Ectodermal cell (in vitro differentiated cells): ENCODE results near the gene SERP2.

Source experiments
- H3K27ac ChIP-seq: 2 replicates; pipeline ENCODE4 v1.7.0; 2013; ENCODE audit warnings: mild to moderate bottlenecking, low read depth, low read length; ENCODE audit not compliant: insufficient read depth, poor library complexity, severe bottlenecking
- H3K27me3 ChIP-seq: 2 replicates; pipeline ENCODE4 v1.7.0; 2013; ENCODE audit warnings: mild to moderate bottlenecking, low read length; ENCODE audit not compliant: insufficient read depth, control insufficient read depth, poor library complexity, severe bottlenecking
- H3K36me3 ChIP-seq: one replicate; pipeline ENCODE4 v1.7.0; 2013; ENCODE audit warnings: low read length; ENCODE audit not compliant: control insufficient read depth, insufficient read depth
- H3K4me1 ChIP-seq: one replicate; pipeline ENCODE4 v1.7.0; 2013; ENCODE audit warnings: low read length; ENCODE audit not compliant: control insufficient read depth, insufficient read depth
- H3K4me3 ChIP-seq: 2 replicates; pipeline ENCODE4 v1.7.0; 2013; ENCODE audit warnings: low read depth, low read length, control low read depth; ENCODE audit not compliant: insufficient read depth
- H3K9me3 ChIP-seq: 2 replicates; pipeline ENCODE4 v1.7.0; 2013; ENCODE audit warnings: mild to moderate bottlenecking, low read length, moderate library complexity; ENCODE audit not compliant: control insufficient read depth
- WGBS, 2 experiments: methylation state at CpG; one replicate each; pipeline ENCODE4 v1.1.7; 2013; ENCODE audit warnings: missing lambda C conversion rate in 2 of 2; 5-methylcytosine and 5-hydroxymethylcytosine counted together

SERP2 gene

DNA sequence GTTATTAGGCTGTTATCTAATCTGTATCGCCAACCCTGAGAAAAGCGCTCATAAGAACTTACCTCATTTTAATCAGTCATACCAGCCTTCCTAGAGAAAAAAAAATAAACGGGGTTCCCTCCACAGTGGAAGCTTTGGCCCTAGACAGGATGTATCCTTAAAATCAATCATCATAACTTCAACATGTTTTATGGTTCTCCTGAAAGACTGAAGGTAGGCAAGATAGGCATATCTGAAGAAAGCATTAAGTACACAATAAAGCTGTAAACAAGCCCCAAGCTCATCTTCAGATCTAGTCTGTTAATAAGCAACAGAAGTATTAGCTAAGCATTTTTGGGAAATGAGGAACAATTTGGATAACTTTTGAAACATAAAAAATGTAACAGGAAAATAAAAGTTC is 18.7 kb upstream of the SERP2 start:
- Histone ChIP-seq H3K27me3 (no peaks in the 10 kb centered on the region), H3K4me1 (no peaks in the 10 kb centered on the region), H3K36me3 (no peaks in the 10 kb centered on the region), H3K4me3 (no peak overlapping the region), H3K27ac (no peak overlapping the region), H3K9me3 (no peaks in the 10 kb centered on the region)
- 89 to 90% methylated on average over 3 of the region's 3 CpGs for WGBS, 2 experiments

- Histone ChIP-seq H3K27ac (no peak overlapping the region), H3K9me3 (no peaks in the 10 kb centered on the region), H3K4me1 (no peaks in the 10 kb centered on the region), H3K27me3 (no peaks in the 10 kb centered on the region), H3K4me3 (no peak overlapping the region), H3K36me3 (no peaks in the 10 kb centered on the region)
- 91 to 96% methylated on average over 2 to 3 of the region's 3 CpGs for WGBS, 2 experiments
These were observed 18.0 kb upstream of the SERP2 start for GRCh38 chr13:44355621-44356020.

DNA sequence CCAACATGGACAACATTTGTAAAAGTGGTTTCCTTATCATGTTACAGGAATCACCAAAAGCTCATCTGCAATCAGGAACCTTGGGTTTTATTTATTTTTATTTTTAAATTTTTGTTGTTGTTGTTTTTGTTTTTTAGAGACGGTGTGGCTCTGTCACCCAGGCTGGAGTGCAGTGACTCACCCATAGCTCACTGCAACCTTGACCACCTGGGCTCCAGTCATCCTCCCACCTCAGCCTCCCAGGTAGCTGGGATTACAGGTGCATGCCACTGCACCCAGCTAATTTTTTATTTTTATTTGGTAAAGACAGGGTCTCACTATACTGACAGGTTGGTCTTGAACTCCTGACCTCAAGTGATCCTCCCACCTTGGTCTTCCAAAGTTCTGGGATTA is 13.6 kb upstream of the SERP2 start:
- Histone ChIP-seq H3K36me3 (no peaks in the 10 kb centered on the region), H3K27me3 (no peaks in the 10 kb centered on the region), H3K4me3 (no peak overlapping the region), H3K9me3 (no peaks in the 10 kb centered on the region), H3K4me1 (peaks cover 13% of the 10 kb centered on the region), H3K27ac (no peak overlapping the region)
- WGBS, 2 experiments, result 91 to 93% methylated on average over 1 of the region's 1 CpG

DNA sequence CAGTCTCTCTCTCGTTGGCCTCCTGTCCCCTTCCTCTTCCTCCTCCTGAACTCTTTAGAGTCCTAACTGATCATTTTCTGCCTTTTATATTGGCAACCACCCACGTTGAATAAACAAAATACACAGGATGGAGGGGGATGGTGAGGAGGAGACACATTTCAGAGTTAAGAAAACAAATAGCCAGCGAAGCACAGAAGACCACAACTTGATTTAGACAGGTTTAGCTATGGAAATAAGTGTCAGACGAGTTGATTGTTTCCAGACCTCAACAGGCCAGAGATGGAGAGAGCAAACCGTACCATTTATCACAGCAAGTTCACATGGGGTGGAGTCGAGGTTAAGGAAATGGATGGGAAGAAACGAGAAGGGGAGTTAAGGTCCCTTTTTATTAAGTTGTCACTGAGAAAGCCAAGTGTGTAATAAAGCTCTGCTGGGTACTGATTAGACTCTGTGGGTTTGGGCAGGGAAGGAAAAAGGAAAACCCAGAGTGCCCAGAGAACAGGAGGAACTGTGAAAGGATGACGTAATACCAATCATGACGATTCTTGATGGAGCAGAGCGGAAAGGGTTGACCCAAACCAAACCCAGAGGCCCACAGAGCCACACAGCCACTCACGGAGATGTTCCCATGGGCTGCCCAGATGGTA is 11.1 kb upstream of the SERP2 start:
- Histone ChIP-seq H3K4me3 (no peak overlapping the region), H3K27me3 (no peaks in the 10 kb centered on the region), H3K9me3 (no peaks in the 10 kb centered on the region), H3K27ac (no peak overlapping the region), H3K36me3 (no peaks in the 10 kb centered on the region), H3K4me1 (peaks cover 16% of the 10 kb centered on the region)
- whole genome bisulfite sequencing, 2 experiments, result 95 to 98% methylated on average over 11 of the region's 11 CpGs

- H3K27me3 ChIP-seq, result no peaks in the 10 kb centered on the region
- H3K4me1 ChIP-seq, result peaks cover 16% of the 10 kb centered on the region
- peak overlapping the region; percentile 32 for H3K27ac ChIP-seq
- no peak overlapping the region for H3K4me3 ChIP-seq
- 89 to 91% methylated on average over 7 to 10 of the region's 11 CpGs for WGBS, 2 experiments
- no peaks in the 10 kb centered on the region for H3K9me3 ChIP-seq
- H3K36me3 ChIP-seq, result no peaks in the 10 kb centered on the region
These were observed 9.8 kb upstream of the SERP2 start for GRCh38 chr13:44363631-44364344.

DNA sequence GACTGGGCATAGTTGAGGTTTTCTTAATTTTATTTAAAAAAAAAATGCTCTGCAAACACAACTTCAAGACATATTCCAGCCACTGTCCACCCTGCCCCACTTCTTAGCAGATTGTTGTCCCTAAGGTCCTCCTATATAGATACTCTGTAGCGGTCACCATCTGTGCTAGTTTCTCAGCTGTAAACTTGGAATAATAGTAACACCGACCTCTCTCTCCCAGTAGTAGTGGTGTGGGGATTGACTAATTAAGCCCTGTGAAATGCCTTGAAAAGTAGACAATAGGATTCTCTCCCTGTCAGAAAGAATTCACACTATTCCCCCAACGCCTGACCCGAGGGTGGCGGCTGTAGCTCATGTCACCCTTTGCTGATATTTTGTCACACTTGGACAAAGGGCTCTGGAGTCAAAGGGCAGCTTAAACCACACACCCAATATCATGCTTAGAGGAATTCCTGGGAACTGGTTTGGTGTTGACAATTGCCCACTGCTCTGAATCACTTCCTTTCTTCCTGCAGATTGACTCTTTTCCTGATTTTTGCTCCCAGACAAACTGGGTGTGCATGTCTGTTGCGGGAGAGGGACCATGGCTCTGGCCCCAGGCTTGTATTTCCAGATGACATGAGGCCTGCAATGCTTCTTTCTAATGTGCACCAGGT is 9.2 kb upstream of the SERP2 start:
- Histone ChIP-seq H3K4me3 (no peak overlapping the region), H3K9me3 (no peaks in the 10 kb centered on the region), H3K27ac (peak overlapping the region; percentile 47), H3K36me3 (no peaks in the 10 kb centered on the region), H3K27me3 (no peaks in the 10 kb centered on the region), H3K4me1 (peaks cover 16% of the 10 kb centered on the region)
- WGBS, 2 experiments, result 50 to 52% methylated on average over 5 to 6 of the region's 6 CpGs

- no peak overlapping the region for H3K4me3 ChIP-seq
- peak overlapping the region; percentile 47 for H3K27ac ChIP-seq
- no peaks in the 10 kb centered on the region for H3K9me3 ChIP-seq
- H3K36me3 ChIP-seq, result no peaks in the 10 kb centered on the region
- WGBS, 2 experiments, result 92 to 99% methylated on average over 2 to 3 of the region's 3 CpGs
- no peaks in the 10 kb centered on the region for H3K27me3 ChIP-seq
- peaks cover 16% of the 10 kb centered on the region for H3K4me1 ChIP-seq
These were observed 8.6 kb upstream of the SERP2 start for GRCh38 chr13:44365008-44365407.

- H3K4me3 ChIP-seq, result no peak overlapping the region
- H3K9me3 ChIP-seq, result no peaks in the 10 kb centered on the region
- peaks cover 16% of the 10 kb centered on the region for H3K4me1 ChIP-seq
- H3K27me3 ChIP-seq, result no peaks in the 10 kb centered on the region
- no peaks in the 10 kb centered on the region for H3K36me3 ChIP-seq
- 92 to 95% methylated on average over 3 of the region's 3 CpGs for WGBS, 2 experiments
- no peak overlapping the region for H3K27ac ChIP-seq
These were observed 7.7 kb upstream of the SERP2 start for GRCh38 chr13:44365899-44366298.

DNA sequence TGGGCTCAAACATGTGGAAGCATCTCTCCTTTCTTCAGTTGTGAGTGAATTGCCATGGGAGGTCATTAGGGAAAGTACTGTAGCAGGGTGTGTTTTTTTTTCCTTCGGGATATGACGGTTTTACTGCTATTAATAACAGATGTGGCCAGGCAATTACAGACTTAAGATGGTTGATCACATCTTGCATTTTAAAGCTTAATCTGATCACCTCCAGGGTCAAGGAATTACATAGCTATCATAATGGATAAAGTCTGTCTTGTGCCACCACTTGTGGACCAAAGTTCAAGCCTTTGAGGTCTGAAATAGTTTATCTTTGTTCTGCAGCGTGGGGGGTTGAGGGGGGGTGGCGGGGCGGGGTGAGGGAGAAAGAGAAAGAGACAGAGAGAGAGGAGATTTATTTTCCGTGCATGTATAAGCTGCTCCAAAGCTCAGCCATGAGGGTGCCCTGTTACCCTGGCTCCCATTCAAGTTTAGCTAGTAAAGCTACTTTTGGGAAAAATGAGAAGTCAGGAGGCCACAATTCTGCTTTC is 5.5 kb upstream of the SERP2 start:
- no peak overlapping the region for H3K27ac ChIP-seq
- 80 to 84% methylated on average over 6 of the region's 6 CpGs for WGBS, 2 experiments

More for the DNA sequence above, 5.5 kb upstream of the SERP2 start:
- H3K27me3 ChIP-seq, result peaks cover 2% of the 10 kb centered on the region
- no peak overlapping the region for H3K4me3 ChIP-seq
- no peaks in the 10 kb centered on the region for H3K36me3 ChIP-seq
- no peaks in the 10 kb centered on the region for H3K9me3 ChIP-seq
- H3K4me1 ChIP-seq, result peaks cover 16% of the 10 kb centered on the region
